ENCODE data around the gene TMEM95. TPM values are rescaled to one million over a fixed set of nuclear protein-coding genes. Genes with fewer than 3 reads are reported as not detected.
"Not testable (repeated sequence)": the region's sequence is repeated elsewhere in the genome, so short reads cannot be mapped to it uniquely, and the experiment has no call there.

TMEM95 gene
- total RNA-seq, 1 donor from 2014 or later: not detected

DNA sequence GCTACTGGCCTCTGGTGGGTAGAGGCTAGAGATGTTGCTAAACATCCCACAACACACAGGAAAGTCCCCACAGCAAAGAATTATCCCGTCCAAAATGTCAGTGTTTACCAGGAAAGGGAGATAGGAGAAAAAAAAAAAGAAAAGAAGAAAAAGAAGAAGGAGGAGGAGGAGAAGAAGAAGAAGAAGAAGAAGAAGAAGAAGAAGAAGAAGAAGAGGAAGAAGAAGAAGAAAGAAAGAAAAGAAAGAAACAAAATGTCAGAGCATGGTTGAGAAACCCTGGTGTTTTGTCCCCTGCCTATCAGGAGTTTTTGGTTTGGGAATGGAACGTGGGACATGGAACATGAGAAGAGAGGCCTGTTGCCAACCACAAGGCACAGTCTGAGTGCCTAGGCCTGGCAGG lies 2.4 kb downstream of the TMEM95 start:
- ATAC-seq (no peak), DNase-seq (no peak)
- no peak overlapping the region for H3K27ac ChIP-seq
- no peaks in the 10 kb centered on the region for H3K27me3 ChIP-seq
- intact Hi-C loops (cut with DNase I): no loop called here
- H3K4me3 ChIP-seq: no peak overlapping the region
- TF ChIP-seq, protein P1, sequence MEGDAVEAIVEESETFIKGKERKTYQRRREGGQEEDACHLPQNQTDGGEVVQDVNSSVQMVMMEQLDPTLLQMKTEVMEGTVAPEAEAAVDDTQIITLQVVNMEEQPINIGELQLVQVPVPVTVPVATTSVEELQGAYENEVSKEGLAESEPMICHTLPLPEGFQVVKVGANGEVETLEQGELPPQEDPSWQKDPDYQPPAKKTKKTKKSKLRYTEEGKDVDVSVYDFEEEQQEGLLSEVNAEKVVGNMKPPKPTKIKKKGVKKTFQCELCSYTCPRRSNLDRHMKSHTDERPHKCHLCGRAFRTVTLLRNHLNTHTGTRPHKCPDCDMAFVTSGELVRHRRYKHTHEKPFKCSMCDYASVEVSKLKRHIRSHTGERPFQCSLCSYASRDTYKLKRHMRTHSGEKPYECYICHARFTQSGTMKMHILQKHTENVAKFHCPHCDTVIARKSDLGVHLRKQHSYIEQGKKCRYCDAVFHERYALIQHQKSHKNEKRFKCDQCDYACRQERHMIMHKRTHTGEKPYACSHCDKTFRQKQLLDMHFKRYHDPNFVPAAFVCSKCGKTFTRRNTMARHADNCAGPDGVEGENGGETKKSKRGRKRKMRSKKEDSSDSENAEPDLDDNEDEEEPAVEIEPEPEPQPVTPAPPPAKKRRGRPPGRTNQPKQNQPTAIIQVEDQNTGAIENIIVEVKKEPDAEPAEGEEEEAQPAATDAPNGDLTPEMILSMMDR (IDR thresholded peaks at IDR 0.05): no peak
- no peaks in the 10 kb centered on the region for H3K9me3 ChIP-seq
- H3K36me3 ChIP-seq: no peaks in the 10 kb centered on the region
- peaks cover 24% of the 10 kb centered on the region for H3K4me1 ChIP-seq

DNA sequence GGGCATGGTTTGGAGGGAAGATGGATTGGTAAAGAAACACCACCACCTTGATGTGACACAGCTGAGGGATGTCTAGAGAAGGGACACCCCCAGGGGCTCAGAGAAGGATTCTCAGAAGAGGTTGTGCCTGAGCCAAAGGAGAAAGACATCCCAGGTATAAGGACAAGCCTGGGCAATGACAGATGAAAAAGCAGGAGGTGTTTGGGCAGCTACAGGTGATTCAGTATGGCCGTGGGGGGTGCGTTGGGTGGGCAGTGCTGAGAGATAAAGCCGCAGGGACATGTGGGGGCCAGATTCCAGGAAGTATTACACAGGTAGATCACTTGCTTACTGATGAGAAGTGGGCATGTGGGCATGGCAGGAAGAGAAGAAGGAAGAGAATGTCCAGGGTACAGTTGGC lies 7.0 kb downstream of the TMEM95 start:
- no peak overlapping the region for H3K27ac ChIP-seq
- H3K9me3 ChIP-seq: no peaks in the 10 kb centered on the region
- DNase-seq (no peak), ATAC-seq (no peak)
- intact Hi-C loops (cut with DNase I): no loop called here
- H3K27me3 ChIP-seq: no peaks in the 10 kb centered on the region
- no peak overlapping the region for H3K4me3 ChIP-seq
- TF ChIP-seq, protein P1 (IDR thresholded peaks at IDR 0.05): no peak
- no peaks in the 10 kb centered on the region for H3K36me3 ChIP-seq
- no peaks in the 10 kb centered on the region for H3K4me1 ChIP-seq

DNA sequence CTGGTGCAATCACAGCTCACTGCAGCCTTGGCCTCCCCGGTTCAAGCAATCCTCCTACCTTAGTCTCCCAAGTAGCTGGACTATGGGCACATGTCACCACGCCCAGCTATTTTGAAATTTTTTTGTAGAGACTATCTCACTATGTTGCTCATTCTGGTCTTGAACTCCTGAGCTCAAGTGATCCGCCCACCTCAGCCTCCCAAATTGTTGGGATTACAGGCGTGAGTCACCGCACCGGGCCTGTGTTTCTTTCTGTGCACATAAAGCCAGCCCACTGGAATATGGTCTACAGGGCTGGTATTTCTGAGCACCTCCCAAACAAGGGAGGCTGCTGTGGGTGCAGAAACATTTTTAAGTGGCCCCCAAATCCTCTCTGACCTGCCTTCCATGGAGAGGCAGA lies 8.4 kb downstream of the TMEM95 start:
- intact Hi-C loops (cut with DNase I): no loop called here
- no peak for ATAC-seq

DNA sequence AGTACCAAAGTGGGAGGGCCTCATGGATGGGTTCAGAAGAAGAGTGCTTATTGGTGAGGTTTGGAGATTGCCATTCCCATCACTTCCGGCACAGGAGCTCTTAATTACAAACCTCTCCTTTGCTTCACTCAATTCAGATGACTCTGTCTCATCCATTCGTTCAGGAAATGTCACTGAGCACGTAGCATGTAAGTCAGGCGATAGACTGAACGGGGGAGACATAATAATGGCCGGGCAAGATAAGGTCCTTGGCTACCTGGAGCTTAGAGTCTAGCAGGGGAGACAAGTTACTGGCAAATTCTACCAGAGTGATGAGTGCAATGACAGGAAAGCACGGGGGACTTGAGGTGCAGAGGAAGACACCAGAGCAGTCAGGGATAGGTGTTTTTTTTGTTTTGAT lies 11.0 kb downstream of the TMEM95 start:
- H3K36me3 ChIP-seq; H3K4me1 ChIP-seq; H3K27ac ChIP-seq; intact Hi-C loops (cut with DNase I); H3K9me3 ChIP-seq; H3K27me3 ChIP-seq; DNase-seq; H3K4me3 ChIP-seq; ATAC-seq: not testable (repeated sequence)

More for the DNA sequence above, 8.4 kb downstream of the TMEM95 start:
- Histone ChIP-seq H3K4me3 (no peak overlapping the region), H3K4me1 (no peaks in the 10 kb centered on the region), H3K36me3 (no peaks in the 10 kb centered on the region), H3K27ac (no peak overlapping the region), H3K27me3 (no peaks in the 10 kb centered on the region), H3K9me3 (no peaks in the 10 kb centered on the region)
- TF ChIP-seq, protein P1 (IDR thresholded peaks at IDR 0.05): no peak
- no peak for DNase-seq

DNA sequence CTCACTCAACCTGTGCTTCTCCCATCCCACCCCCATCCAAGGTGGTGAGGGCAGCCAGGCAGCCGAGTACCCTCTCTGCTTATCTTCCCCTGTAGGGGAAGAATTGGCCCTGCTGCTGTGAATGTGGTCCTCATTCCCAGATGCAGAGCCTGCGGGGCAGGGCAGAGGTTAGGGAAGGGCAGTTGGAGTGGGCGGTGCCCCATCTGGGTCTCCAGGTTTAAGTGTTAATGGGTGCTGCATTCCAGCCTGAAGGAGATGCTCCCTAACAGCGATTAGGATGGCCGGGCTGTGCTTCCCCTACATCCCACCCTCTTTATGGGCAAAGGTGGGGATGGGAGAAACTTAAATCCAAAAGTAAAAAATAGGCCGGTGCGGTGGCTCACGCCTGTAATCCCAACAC lies 12.1 kb downstream of the TMEM95 start:
- DNase-seq (no peak), ATAC-seq (no peak)
- no peaks in the 10 kb centered on the region for H3K4me1 ChIP-seq
- H3K27me3 ChIP-seq: no peaks in the 10 kb centered on the region
- TF ChIP-seq, protein P1 (IDR thresholded peaks at IDR 0.05): no peak
- intact Hi-C loops (cut with DNase I): no loop called here
- no peaks in the 10 kb centered on the region for H3K36me3 ChIP-seq
- no peaks in the 10 kb centered on the region for H3K9me3 ChIP-seq
- H3K27ac ChIP-seq: no peak overlapping the region
- H3K4me3 ChIP-seq: no peak overlapping the region

DNA sequence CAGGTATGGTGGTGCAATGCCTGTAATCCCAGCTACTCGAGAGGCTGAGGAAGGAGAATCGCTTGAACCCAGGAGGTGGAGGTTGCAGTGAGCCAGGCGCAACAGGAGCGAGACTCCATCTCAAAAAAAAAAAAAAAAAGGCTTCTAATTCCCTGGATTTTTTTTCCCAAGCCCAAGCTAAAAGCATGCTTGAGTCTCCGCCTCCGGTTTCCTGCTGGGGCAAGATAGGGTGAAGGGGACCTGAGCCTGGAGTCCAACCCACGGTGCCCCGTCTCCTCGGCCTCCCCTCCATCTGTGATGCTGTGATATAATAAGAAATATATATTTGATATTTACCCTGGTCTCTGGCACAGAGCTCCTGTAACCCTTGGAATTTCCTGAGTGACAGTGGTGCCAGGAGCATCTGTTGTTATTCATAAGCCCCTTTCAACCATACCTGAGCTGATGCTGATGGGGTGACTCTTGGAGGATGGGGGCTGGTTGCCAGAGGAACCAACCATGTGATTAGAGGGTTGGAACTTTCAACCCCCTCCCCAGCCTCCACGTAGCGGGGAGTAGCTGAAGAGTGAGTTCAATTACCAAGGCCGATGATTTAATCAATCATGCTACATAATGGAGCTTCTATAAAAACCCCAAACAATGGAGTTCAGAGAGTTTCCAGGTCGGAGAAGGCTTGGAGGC lies 13.1 kb downstream of the TMEM95 start:
- no peak for ATAC-seq
- no peaks in the 10 kb centered on the region for H3K27me3 ChIP-seq
- H3K36me3 ChIP-seq: no peaks in the 10 kb centered on the region
- H3K9me3 ChIP-seq: no peaks in the 10 kb centered on the region
- intact Hi-C loops (cut with DNase I): no loop called here
- H3K27ac ChIP-seq: no peak overlapping the region
- no peaks in the 10 kb centered on the region for H3K4me1 ChIP-seq
- no peak overlapping the region for H3K4me3 ChIP-seq
- no peak for DNase-seq
- TF ChIP-seq, protein P1 (IDR thresholded peaks at IDR 0.05): no peak

DNA sequence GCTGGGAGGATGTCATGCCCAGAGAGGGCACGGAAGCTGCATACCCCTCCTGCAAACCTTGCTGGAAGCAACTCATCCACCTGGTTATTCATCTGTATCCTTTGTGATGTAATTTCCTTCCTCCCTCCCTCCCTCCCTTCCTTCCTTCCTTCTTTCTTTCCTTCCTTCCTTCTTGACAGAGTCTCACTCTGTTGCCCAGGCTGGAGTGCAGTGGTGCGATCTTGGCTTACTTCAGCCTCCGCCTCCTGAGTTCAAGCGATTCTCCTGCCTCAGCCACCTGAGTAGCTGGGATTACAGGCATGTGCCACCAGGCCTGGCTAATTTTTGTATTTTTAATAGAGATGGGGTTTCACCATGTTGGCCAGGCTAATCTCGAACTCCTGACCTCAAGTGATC lies 13.6 kb downstream of the TMEM95 start:
- H3K27ac ChIP-seq; intact Hi-C loops (cut with DNase I); H3K4me3 ChIP-seq; ATAC-seq; H3K36me3 ChIP-seq; DNase-seq; H3K27me3 ChIP-seq; H3K4me1 ChIP-seq; H3K9me3 ChIP-seq: not testable (repeated sequence)

Data from upper lobe of right lung (tissue), 1 donor.